IPS-NIHi7 (cell line): Measurements from ENCODE around the gene PDLIM3.
"Not testable (repeated sequence)": the region's sequence is repeated elsewhere in the genome, so short reads cannot be mapped to it uniquely, and the experiment has no call there.

ENCODE experiments used
- DNase-seq: peaks from one replicate; pipeline ENCODE4 v3.0.0; 2012; ENCODE audit warnings: mixed read lengths; ENCODE audit errors: extremely low spot score

The PDLIM3 gene

GRCh38 chr4:185522451-185522850 lies 12.9 kb downstream of the PDLIM3 start:
- DNase-seq: no peak

- DNase-seq: no peak
Measured at GRCh38 chr4:185520119-185520518, 15.2 kb downstream of the PDLIM3 start.

GRCh38 chr4:185518494-185518893 lies 16.8 kb downstream of the PDLIM3 start:
- DNase-seq: no peak

- DNase-seq: no peak
Measured at GRCh38 chr4:185518069-185518468, 17.2 kb downstream of the PDLIM3 start.

GRCh38 chr4:185515248-185515647 lies 20.1 kb downstream of the PDLIM3 start:
- no peak for DNase-seq

- DNase-seq: no peak
Measured at GRCh38 chr4:185514182-185514697, 21.1 kb downstream of the PDLIM3 start.

- no peak for DNase-seq
Measured at GRCh38 chr4:185513489-185514181, 21.7 kb downstream of the PDLIM3 start.

GRCh38 chr4:185512516-185512915 lies 22.8 kb downstream of the PDLIM3 start:
- no peak for DNase-seq

GRCh38 chr4:185511243-185511642 lies 24.1 kb downstream of the PDLIM3 start:
- not testable (repeated sequence) for DNase-seq

GRCh38 chr4:185510806-185511205 lies 24.5 kb downstream of the PDLIM3 start:
- no peak for DNase-seq

GRCh38 chr4:185508181-185508580 lies 27.1 kb downstream of the PDLIM3 start:
- DNase-seq: no peak

GRCh38 chr4:185506422-185506821 lies 28.9 kb downstream of the PDLIM3 start:
- no peak for DNase-seq

- no peak for DNase-seq
Measured at GRCh38 chr4:185504098-185505047, 30.9 kb downstream of the PDLIM3 start.

GRCh38 chr4:185502386-185502785 lies 32.9 kb downstream of the PDLIM3 start:
- no peak for DNase-seq

- DNase-seq: no peak
Measured at GRCh38 chr4:185500576-185500975, 34.7 kb downstream of the PDLIM3 start.

- DNase-seq: no peak
Measured at GRCh38 chr4:185500035-185500434, 35.3 kb downstream of the PDLIM3 start.

- DNase-seq: no peak
Measured at GRCh38 chr4:185488650-185489049, 46.7 kb downstream of the PDLIM3 start.

- no peak for DNase-seq
Measured at GRCh38 chr4:185481401-185481800, 53.9 kb downstream of the PDLIM3 start.

- DNase-seq: no peak
Measured at GRCh38 chr4:185480016-185480732, 55.1 kb downstream of the PDLIM3 start.

- DNase-seq: no peak
Measured at GRCh38 chr4:185479507-185479971, 55.8 kb downstream of the PDLIM3 start.

GRCh38 chr4:185473247-185473646 lies 62.1 kb downstream of the PDLIM3 start:
- no peak for DNase-seq

GRCh38 chr4:185472103-185472542 lies 63.2 kb downstream of the PDLIM3 start:
- DNase-seq: no peak
